ENCODE results near the gene ALDH1L1.

- TF ChIP-seq CTCF (conservative IDR thresholded peaks at IDR 0.05; ENCODE audit: low read depth in 2 of 2) (no peak), EZH2 (IDR thresholded peaks at IDR 0.05; ENCODE audit: low read depth, unreplicated experiment) (no peak), EZH2phosphoT487 (IDR thresholded peaks at IDR 0.05; ENCODE audit: unreplicated experiment) (no peak)
These were observed 80.1 kb downstream of the ALDH1L1 start for GRCh38 chr3:126100269-126100633.
